ENCODE measurements around the gene OR2AT4. TPM values are rescaled to one million over a fixed set of nuclear protein-coding genes. Genes with fewer than 3 reads are reported as not detected.

Gene OR2AT4
- polyA plus RNA-seq, 3 donors, result 0.01 to 0.05 (median 0.03) TPM

Other genes starting within 250 kb of the OR2AT4 start
- gene XRRA1, start 147.8 kb downstream of the OR2AT4 start, polyA plus RNA-seq (ENCODE audit: insufficient read length in 3 of 3), result 10 to 100 TPM in 2 of 3 donors, 1 to 10 TPM in 1; 8.3 to 17.4 (median 13.9) TPM
- gene SPCS2, start 147.6 kb downstream of the OR2AT4 start, polyA plus RNA-seq (ENCODE audit: insufficient read length in 3 of 3), result 100 to 1,000 TPM; 202 to 217 (median 207) TPM
- gene NEU3, start 107.9 kb downstream of the OR2AT4 start, polyA plus RNA-seq (ENCODE audit: insufficient read length in 3 of 3), result 10 to 100 TPM in 2 of 3 donors, 1 to 10 TPM in 1; 9.0 to 17.5 (median 13.1) TPM
- 10 to 100 TPM in 2 of 3 donors, 1 to 10 TPM in 1; 9.6 to 11.1 (median 10.4) TPM for gene SLCO2B1, start 54.2 kb upstream of the OR2AT4 start, polyA plus RNA-seq (ENCODE audit: insufficient read length in 3 of 3)
- under 1 TPM in 2 of 3 donors, not detected in 1; 0.09 to 0.14 TPM for gene TPBGL, start 143.9 kb upstream of the OR2AT4 start, polyA plus RNA-seq (ENCODE audit: insufficient read length in 3 of 3)